GM12878 (cell line): ENCODE data around the gene FAM114A2. TPM values are rescaled to one million over a fixed set of nuclear protein-coding genes. Genes with fewer than 3 reads are reported as not detected.

Experiments used
- ATAC-seq: fragments of 200-7000 bp; cut with Tn5 transposase; 3 replicates; pipeline ENCODE4 v1.9.1; 2020; ENCODE audit warnings: mild to moderate bottlenecking, moderate library complexity
- BruUV-seq: library from RNA; stranded (reverse); fragments of 400-500 nt; replicated peaks from 2 replicates; lab custom pipeline; 2021; lab: Mats Ljungman, UMichigan
- CTCF ChIA-PET: fragments of 300-600 bp; sonication (Branson Sonifier 250); formaldehyde crosslinking; extraction: SDS; loops from one replicate; lab custom pipeline; 2021; ENCODE audit warnings: inconsistent platforms; lab: Yijun Ruan, JAX
- POLR2A ChIA-PET: fragments of 350-600 bp; formaldehyde crosslinking; extraction: SDS; loops from one replicate; lab custom pipeline; 2021; ENCODE audit warnings: inconsistent platforms; lab: Charles Lee
- RAD21 ChIA-PET: fragments of 300-600 bp; sonication (Branson Sonifier 250); formaldehyde crosslinking; loops from one replicate; lab custom pipeline; 2023; ENCODE audit warnings: antibody characterized with exemption; ENCODE audit not compliant: unreplicated experiment; lab: Charles Lee
- SMC1A ChIA-PET: fragments of 300-600 bp; sonication (Branson Sonifier 250); formaldehyde crosslinking; loops from one replicate; lab custom pipeline; 2023; ENCODE audit not compliant: unreplicated experiment, uncharacterized antibody; lab: Charles Lee
- DNase-seq: peaks from one replicate; pipeline ENCODE4 v3.0.0-alpha.2; 2011; ENCODE audit warnings: low read depth, low spot score
- FAIRE-seq: peaks from 3 replicates; lab custom pipeline; 2011; peaks lifted over from hg19 to GRCh38; lab: Jason Lieb, UNC
- H2AFZ ChIP-seq: 2 replicates; pipeline ENCODE4 v1.6.0; 2011; ENCODE audit warnings: low read depth, low read length, control low read depth; ENCODE audit not compliant: control insufficient read depth
- H3K27ac ChIP-seq: 2 replicates; pipeline ENCODE4 v1.5.1; 2011; ENCODE audit warnings: control low read depth; ENCODE audit not compliant: control insufficient read depth, insufficient read depth
- H3K27me3 ChIP-seq, 2 experiments: replicated peaks in 1 of 2; 2 replicates each; pipeline versions ENCODE4 v1.6.0 to v1.6.1; 2011; ENCODE audit warnings: low read length in 1 of 2; ENCODE audit not compliant: control insufficient read depth in 2 of 2, insufficient read depth in 2 of 2
- H3K36me3 ChIP-seq, 2 experiments: 2 replicates each; pipeline ENCODE4 v1.5.1; 2011; ENCODE audit warnings: low read length in 1 of 2; ENCODE audit not compliant: control insufficient read depth in 2 of 2, insufficient read depth in 2 of 2
- H3K4me1 ChIP-seq: 2 replicates; pipeline ENCODE4 v1.6.1; 2011; ENCODE audit warnings: mild to moderate bottlenecking, low read length, moderate library complexity, mixed read lengths; ENCODE audit not compliant: control insufficient read depth, insufficient read depth
- H3K4me2 ChIP-seq: 2 replicates; pipeline ENCODE4 v1.6.0; 2011; ENCODE audit warnings: control low read depth; ENCODE audit not compliant: control insufficient read depth, insufficient read depth
- H3K4me3 ChIP-seq: fragments of 200-600 bp; sonication (generic); 2 replicates; pipeline ENCODE4 v1.5.1; 2016
- H3K79me2 ChIP-seq: 2 replicates; pipeline ENCODE4 v1.6.0; 2011; ENCODE audit warnings: low read length; ENCODE audit not compliant: control insufficient read depth, insufficient read depth
- H3K9ac ChIP-seq: 2 replicates; pipeline ENCODE4 v1.8.0; 2011; ENCODE audit warnings: low read length, control low read depth, mixed read lengths; ENCODE audit not compliant: control insufficient read depth, insufficient read depth
- H3K9me3 ChIP-seq: replicated peaks from 3 replicates; pipeline ENCODE4 v1.5.1; 2011; ENCODE audit warnings: mild to moderate bottlenecking, low read length; ENCODE audit not compliant: control insufficient read depth, insufficient read depth
- H4K20me1 ChIP-seq: 2 replicates; pipeline ENCODE4 v1.6.0; 2011; ENCODE audit not compliant: control insufficient read depth, insufficient read depth
- CEBPB ChIP-seq, 2 experiments: fragments of 150-350 bp in 1 of 2; IDR thresholded peaks; 2 replicates each; pipeline ENCODE4 v1.6.1; 2012 to 2014; ENCODE audit warnings: low read depth in 2 of 2, low read length in 2 of 2, borderline replicate concordance in 1 of 2, inconsistent platforms in 1 of 2
- WGBS: methylation state at CpG from one replicate; pipeline ENCODE4 v1.1.6; 2016; ENCODE audit warnings: low lambda C conversion rate; ENCODE audit not compliant: insufficient replicate concordance, insufficient coverage; ENCODE audit errors: missing lambda C conversion rate; 5-methylcytosine and 5-hydroxymethylcytosine counted together
- in situ Hi-C: fragments of 300-500 bp; cut with MboI; formaldehyde crosslinking; loops from 9 replicates; pipeline ENCODE4 v1.14.3; 2018; ENCODE audit warnings: mixed read lengths
- intact Hi-C: fragments of 100-400 bp; cut with micrococcal nuclease; formaldehyde crosslinking; loops from one replicate; pipeline ENCODE4 v1.14.2; 2022; ENCODE audit not compliant: unreplicated experiment
- polyA plus RNA-seq, 11 experiments: library from polyadenylated mRNA; depleted of rRNA in 4 of 11; unstranded in 6 of 11; stranded (reverse) in 5 of 11; fragments of >200 nt; fragmentation: Nextera tagmentation in 4 of 11; fragmentation: Illumina TruSeq in 1 of 11; extraction: Ambion mirVana in 4 of 11; extraction: Trizol in 1 of 11; gene quantifications; 1 replicate in 1 of 11; 2 replicates in 10 of 11; pipeline versions ENCODE4 v1.2.1 to v1.2.3, GENCODE V29; 2011 to 2016; ENCODE audit warnings: inconsistent platforms in 2 of 11, missing spikeins in 2 of 11, low read depth in 1 of 11
- total RNA-seq, 4 experiments: library from RNA; depleted of rRNA in 3 of 4; stranded (reverse); fragments of >200 nt in 3 of 4; fragmentation: Illumina TruSeq in 1 of 4; extraction: Trizol in 1 of 4; gene quantifications; 2 replicates each; pipeline versions ENCODE4 v1.2.1 to v1.2.3, GENCODE V29; 2013 to 2021
- TF ChIP-seq, protein P1 (sequence below): fragments of 450-650 bp; IDR thresholded peaks from 2 replicates; pipeline ENCODE4 v1.6.1; 2016; ENCODE audit warnings: mild to moderate bottlenecking, moderate library complexity, borderline replicate concordance

Gene FAM114A2
- total and polyA plus RNA-seq, 10 of the 15 experiments (the other 5 are each of a cell fraction or from before 2014, with no cell fraction given): 16.8 to 32.8 (median 24.3) TPM

DNA sequence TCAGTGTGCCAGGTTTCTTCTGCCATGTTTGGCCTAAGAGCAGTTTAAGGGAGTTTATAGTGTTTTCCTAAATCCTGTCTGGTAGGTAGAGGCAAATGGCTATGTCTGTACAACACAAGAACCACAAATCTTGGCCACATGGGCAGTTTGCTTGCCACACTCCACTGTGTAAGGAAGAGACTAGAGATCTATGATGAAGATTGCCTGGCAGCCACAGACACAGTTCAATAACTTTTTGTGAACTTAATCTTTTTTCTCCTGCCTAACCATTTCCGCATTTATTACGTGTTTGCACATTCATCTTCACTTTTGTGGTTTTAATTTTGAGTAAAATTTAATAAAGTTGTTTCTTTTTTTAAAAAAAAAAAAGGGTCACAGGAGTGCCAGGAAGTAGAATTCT is 5.9 kb upstream of the FAM114A2 start:
- DNase-seq (no peak), ATAC-seq (peak; percentile 41; the same call in 1 of the 3 replicates), FAIRE-seq (no peak)
- Histone ChIP-seq H2AFZ (no peak overlapping the region), H3K4me1 (peaks cover 3% of the 10 kb centered on the region; the same call in 1 of the 2 replicates), H3K9ac (no peak overlapping the region), H3K9me3 (no peaks in the 10 kb centered on the region), H4K20me1 (peaks cover 4% of the 10 kb centered on the region; the same call in 1 of the 2 replicates)
- SMC1A ChIA-PET: interaction anchor here (1.0 kb wide), 1 partner anchor 12 kb away, joined by 4 read pairs; no protein-coding TSS in a partner anchor
- no peak for TF ChIP-seq CEBPB (IDR thresholded peaks at IDR 0.05; ENCODE audit: borderline replicate concordance in 1 of 2, low read depth in 2 of 2, low read length in 2 of 2)
- TF ChIP-seq, protein P1, sequence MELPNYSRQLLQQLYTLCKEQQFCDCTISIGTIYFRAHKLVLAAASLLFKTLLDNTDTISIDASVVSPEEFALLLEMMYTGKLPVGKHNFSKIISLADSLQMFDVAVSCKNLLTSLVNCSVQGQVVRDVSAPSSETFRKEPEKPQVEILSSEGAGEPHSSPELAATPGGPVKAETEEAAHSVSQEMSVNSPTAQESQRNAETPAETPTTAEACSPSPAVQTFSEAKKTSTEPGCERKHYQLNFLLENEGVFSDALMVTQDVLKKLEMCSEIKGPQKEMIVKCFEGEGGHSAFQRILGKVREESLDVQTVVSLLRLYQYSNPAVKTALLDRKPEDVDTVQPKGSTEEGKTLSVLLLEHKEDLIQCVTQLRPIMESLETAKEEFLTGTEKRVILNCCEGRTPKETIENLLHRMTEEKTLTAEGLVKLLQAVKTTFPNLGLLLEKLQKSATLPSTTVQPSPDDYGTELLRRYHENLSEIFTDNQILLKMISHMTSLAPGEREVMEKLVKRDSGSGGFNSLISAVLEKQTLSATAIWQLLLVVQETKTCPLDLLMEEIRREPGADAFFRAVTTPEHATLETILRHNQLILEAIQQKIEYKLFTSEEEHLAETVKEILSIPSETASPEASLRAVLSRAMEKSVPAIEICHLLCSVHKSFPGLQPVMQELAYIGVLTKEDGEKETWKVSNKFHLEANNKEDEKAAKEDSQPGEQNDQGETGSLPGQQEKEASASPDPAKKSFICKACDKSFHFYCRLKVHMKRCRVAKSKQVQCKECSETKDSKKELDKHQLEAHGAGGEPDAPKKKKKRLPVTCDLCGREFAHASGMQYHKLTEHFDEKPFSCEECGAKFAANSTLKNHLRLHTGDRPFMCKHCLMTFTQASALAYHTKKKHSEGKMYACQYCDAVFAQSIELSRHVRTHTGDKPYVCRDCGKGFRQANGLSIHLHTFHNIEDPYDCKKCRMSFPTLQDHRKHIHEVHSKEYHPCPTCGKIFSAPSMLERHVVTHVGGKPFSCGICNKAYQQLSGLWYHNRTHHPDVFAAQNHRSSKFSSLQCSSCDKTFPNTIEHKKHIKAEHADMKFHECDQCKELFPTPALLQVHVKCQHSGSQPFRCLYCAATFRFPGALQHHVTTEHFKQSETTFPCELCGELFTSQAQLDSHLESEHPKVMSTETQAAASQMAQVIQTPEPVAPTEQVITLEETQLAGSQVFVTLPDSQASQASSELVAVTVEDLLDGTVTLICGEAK: peak; percentile 22; the same call in 1 of the 2 replicates
- TF ChIP-seq, all 136 proteins: peak for 1
- Histone ChIP-seq H3K4me2 (no peak overlapping the region), H3K79me2 (peaks cover 26% of the 10 kb centered on the region), H3K4me3 (no peak overlapping the region), H3K27me3 (no peaks in the 10 kb centered on the region), H3K27ac (no peak overlapping the region), H3K36me3 (peaks cover 0 to 4% of the 10 kb centered on the region in 2 experiments; a peak in 1 of 4 replicates)
- in situ Hi-C loops: no loop called here
- BruUV-seq: no TSS peak
- intact Hi-C loops: no loop called here
- ChIA-PET POLR2A (no interaction called here), RAD21 (no interaction called here), CTCF (no interaction called here)
- WGBS: 87% methylated on average over 2 of the region's 2 CpGs
